IPS-18a (cell line): Measurements from ENCODE around the gene SDR9C7.
"Not testable (repeated sequence)": the region's sequence is repeated elsewhere in the genome, so short reads cannot be mapped to it uniquely, and the experiment has no call there.

Source experiments
- H3K27ac ChIP-seq: one replicate; pipeline ENCODE4 v1.5.1; 2013; ENCODE audit warnings: low read length
- H3K27me3 ChIP-seq: one replicate; pipeline ENCODE4 v1.6.1; 2013; ENCODE audit warnings: mild to moderate bottlenecking, low read length; ENCODE audit not compliant: control insufficient read depth, insufficient read depth
- H3K36me3 ChIP-seq: one replicate; pipeline ENCODE4 v1.6.1; 2013; ENCODE audit warnings: low read depth, low read length; ENCODE audit not compliant: control insufficient read depth
- H3K4me1 ChIP-seq: one replicate; pipeline ENCODE4 v1.6.1; 2013; ENCODE audit warnings: low read depth, low read length; ENCODE audit not compliant: control insufficient read depth
- H3K4me3 ChIP-seq: one replicate; pipeline ENCODE4 v1.5.1; 2013; ENCODE audit warnings: low read length
- H3K9ac ChIP-seq: one replicate; pipeline ENCODE4 v1.6.1; 2013; ENCODE audit warnings: mild to moderate bottlenecking, low read length, moderate library complexity
- H3K9me3 ChIP-seq: one replicate; pipeline ENCODE4 v1.6.1; 2013; ENCODE audit warnings: low read depth, low read length; ENCODE audit not compliant: control insufficient read depth

Gene SDR9C7

GRCh38 chr12:56905852-56906251 lies 28.4 kb downstream of the SDR9C7 start:
- no peak overlapping the region for H3K9ac ChIP-seq
- H3K36me3 ChIP-seq = no peaks in the 10 kb centered on the region
- H3K27ac ChIP-seq = no peak overlapping the region
- H3K4me1 ChIP-seq = no peaks in the 10 kb centered on the region
- peaks cover 18% of the 10 kb centered on the region for H3K9me3 ChIP-seq
- H3K27me3 ChIP-seq = no peaks in the 10 kb centered on the region
- no peak overlapping the region for H3K4me3 ChIP-seq

DNA sequence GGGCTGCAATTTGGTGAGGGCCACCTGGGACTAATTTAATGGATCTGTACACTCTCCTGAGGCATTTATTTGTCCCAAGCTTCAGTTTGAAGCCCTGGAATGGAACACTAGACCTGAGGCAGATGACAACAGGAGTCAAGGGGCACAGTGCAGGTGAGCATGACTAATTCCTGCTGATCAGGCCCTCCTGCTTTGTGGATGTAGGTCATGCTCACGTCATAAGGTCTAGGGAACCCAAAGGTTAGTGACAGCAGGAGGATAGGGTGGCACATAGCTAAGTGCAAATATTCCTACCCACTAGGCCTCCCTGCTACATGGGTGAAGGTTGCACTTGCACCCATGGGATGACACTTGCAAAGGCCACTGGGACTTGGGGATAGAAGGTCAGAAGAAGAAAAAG lies 30.8 kb downstream of the SDR9C7 start:
- Histone ChIP-seq H3K9me3 (no peaks in the 10 kb centered on the region), H3K27ac (no peak overlapping the region), H3K4me3 (no peak overlapping the region), H3K4me1 (no peaks in the 10 kb centered on the region), H3K36me3 (no peaks in the 10 kb centered on the region), H3K9ac (no peak overlapping the region), H3K27me3 (no peaks in the 10 kb centered on the region)

GRCh38 chr12:56901313-56901712 lies 32.9 kb downstream of the SDR9C7 start:
- H3K36me3 ChIP-seq, H3K9ac ChIP-seq, H3K27ac ChIP-seq, H3K9me3 ChIP-seq, H3K4me3 ChIP-seq, H3K4me1 ChIP-seq, H3K27me3 ChIP-seq: not testable (repeated sequence)

DNA sequence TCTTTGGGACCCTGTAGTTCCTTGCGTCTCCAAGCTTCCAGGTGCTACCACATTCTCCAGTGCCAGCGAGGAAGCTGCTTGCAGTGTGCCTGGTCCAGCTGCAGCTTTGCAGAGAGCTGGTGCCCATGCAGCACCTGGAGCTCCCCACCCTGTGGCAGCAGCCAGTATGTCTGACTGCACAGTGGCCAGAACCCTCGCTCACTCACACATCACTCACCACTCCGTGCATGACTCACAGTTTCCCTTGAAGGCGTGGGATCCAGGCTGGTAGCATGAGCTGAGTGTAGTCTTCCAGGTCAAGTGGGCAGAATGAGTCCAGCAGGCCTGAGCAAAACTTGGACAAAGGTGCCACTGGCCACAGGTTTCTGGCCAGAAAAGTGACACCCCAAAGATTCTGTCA lies 33.6 kb downstream of the SDR9C7 start:
- Histone ChIP-seq H3K27ac (no peak overlapping the region), H3K9me3 (no peaks in the 10 kb centered on the region), H3K36me3 (no peaks in the 10 kb centered on the region), H3K4me1 (no peaks in the 10 kb centered on the region), H3K27me3 (no peaks in the 10 kb centered on the region), H3K9ac (no peak overlapping the region), H3K4me3 (no peak overlapping the region)

- Histone ChIP-seq H3K36me3 (no peaks in the 10 kb centered on the region), H3K27me3 (no peaks in the 10 kb centered on the region), H3K9me3 (no peaks in the 10 kb centered on the region), H3K4me3 (no peak overlapping the region), H3K9ac (no peak overlapping the region), H3K27ac (no peak overlapping the region), H3K4me1 (no peaks in the 10 kb centered on the region)
These were observed 35.3 kb downstream of the SDR9C7 start for GRCh38 chr12:56898938-56899337.

DNA sequence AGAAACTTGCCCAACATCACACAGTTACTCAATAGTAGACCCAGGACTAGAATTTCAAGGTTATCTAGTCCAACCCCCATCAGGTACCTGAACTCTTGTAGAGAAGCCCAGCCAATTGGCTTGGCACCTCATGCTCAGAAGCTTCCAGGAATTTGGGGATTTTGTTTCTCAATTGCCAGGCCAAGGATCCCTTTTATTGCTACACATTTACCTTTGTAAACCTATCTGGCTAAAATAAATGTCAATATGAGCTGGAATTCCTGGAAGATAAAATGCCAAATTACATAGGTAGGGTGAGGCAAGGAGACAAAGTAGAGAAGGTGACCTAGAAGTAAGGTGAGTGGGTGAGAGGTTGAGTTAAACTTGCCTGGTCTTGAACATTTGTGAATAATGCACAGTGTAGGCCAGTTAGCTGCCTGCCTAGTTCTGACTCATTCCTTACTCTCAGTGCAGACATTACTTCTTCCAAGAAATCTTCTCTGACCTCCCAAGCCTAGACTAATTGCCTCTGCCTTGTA lies 36.3 kb downstream of the SDR9C7 start:
- no peaks in the 10 kb centered on the region for H3K36me3 ChIP-seq
- H3K9ac ChIP-seq = no peak overlapping the region
- no peak overlapping the region for H3K4me3 ChIP-seq
- no peaks in the 10 kb centered on the region for H3K27me3 ChIP-seq
- no peaks in the 10 kb centered on the region for H3K9me3 ChIP-seq
- H3K27ac ChIP-seq = no peak overlapping the region
- H3K4me1 ChIP-seq = no peaks in the 10 kb centered on the region

GRCh38 chr12:56896082-56896481 lies 38.1 kb downstream of the SDR9C7 start:
- H3K9ac ChIP-seq = no peak overlapping the region
- no peaks in the 10 kb centered on the region for H3K27me3 ChIP-seq
- H3K9me3 ChIP-seq = no peaks in the 10 kb centered on the region
- H3K4me1 ChIP-seq = no peaks in the 10 kb centered on the region
- no peaks in the 10 kb centered on the region for H3K36me3 ChIP-seq
- no peak overlapping the region for H3K27ac ChIP-seq
- no peak overlapping the region for H3K4me3 ChIP-seq

DNA sequence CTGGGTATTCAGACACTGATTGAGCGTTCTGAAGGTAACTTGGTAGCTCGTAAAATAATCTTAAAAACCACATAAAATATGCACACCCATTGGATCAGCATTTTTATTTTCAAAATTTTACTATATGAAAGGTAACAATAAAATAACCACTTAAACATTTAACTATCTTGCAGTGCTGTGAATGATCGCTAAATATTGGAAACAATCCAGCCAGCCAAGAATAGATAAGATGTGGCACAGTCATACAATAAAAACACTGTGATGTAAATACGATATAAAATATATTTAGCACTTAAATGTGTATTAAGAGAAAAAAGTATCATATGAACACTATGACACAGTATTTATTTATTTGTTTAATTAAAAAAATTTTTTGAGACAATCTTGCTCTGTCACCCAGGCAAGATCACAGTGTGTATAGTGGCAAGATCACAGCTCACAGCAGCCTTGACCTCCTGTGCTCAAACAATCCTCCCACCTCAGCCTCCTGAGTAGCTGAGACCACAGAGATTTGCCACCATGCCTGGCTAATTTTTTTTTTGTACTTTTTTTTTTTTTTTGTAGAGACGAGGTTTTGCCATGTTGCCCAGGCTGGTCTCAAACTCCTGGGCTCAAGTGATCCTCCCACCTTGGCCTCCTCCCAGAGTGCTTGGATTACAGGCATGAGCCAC lies 39.4 kb downstream of the SDR9C7 start:
- H3K27me3 ChIP-seq = no peaks in the 10 kb centered on the region
- H3K4me3 ChIP-seq = no peak overlapping the region
- H3K27ac ChIP-seq = no peak overlapping the region
- H3K4me1 ChIP-seq = no peaks in the 10 kb centered on the region
- H3K9me3 ChIP-seq = no peaks in the 10 kb centered on the region
- no peaks in the 10 kb centered on the region for H3K36me3 ChIP-seq
- H3K9ac ChIP-seq = no peak overlapping the region

DNA sequence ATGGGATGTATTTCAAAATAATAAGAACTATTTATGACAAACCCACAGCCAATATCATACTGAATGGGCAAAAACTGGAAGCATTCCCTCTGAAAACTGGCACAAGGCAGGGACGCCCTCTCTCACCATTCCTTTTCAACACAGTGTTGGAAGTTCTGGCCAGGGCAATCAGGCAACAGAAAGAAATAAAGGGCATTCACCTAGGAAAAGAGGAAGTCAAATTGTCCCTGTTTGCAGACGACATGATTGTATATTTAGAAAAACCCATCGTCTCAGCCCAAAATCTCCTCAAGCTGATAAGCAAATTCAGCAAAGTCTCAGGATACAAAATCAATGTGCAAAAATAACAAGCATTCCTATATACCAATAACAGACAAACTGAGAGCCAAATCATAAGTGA lies 42.3 kb downstream of the SDR9C7 start:
- not testable (repeated sequence) for H3K4me3 ChIP-seq, H3K27me3 ChIP-seq, H3K36me3 ChIP-seq, H3K4me1 ChIP-seq, H3K9me3 ChIP-seq, H3K9ac ChIP-seq, H3K27ac ChIP-seq

DNA sequence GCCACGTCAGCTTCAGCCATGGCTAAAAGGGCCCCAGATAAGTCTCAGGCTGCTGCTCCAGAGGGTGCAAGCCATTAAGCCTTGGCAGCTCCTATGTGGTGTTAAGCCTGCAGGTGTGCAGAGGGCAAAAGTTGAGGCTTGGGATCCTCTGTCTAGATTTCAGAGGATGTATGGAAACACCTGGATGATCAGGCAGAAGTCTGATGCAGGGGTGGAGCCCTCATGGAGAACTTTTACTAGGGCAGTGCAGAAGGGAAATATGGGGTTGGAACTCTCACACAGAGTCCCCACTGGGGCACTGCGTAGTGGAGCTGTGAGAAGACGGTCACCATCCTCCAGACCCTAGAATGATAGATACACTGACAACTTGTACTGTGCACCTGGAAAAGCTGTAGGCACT lies 47.9 kb downstream of the SDR9C7 start:
- no peaks in the 10 kb centered on the region for H3K4me1 ChIP-seq
- H3K36me3 ChIP-seq = no peaks in the 10 kb centered on the region
- no peak overlapping the region for H3K9ac ChIP-seq
- H3K4me3 ChIP-seq = no peak overlapping the region
- no peaks in the 10 kb centered on the region for H3K27me3 ChIP-seq
- no peak overlapping the region for H3K27ac ChIP-seq
- peaks cover 15% of the 10 kb centered on the region for H3K9me3 ChIP-seq

DNA sequence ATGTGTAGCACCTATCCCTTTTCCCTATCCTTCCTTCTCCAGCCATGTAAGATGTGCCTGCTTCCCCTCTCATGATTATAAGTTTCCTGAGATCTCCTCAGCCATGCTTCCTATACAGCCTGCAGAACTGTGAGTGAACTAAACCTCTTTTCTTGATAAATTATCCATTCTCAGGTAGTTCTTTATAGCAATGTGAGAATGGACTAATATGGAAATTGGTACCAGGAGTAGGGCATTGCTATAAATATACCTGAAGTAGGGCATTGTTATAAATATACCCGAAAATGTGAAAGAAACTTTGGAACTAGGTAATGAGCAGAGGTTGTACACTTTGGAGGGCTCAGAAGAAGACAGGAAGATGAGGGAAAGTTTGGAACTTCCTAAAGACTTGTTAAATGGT lies 48.9 kb downstream of the SDR9C7 start:
- Histone ChIP-seq H3K4me1 (no peaks in the 10 kb centered on the region), H3K9ac (no peak overlapping the region)

GRCh38 chr12:56884421-56884820 lies 49.8 kb downstream of the SDR9C7 start:
- Histone ChIP-seq H3K9me3 (peaks cover 18% of the 10 kb centered on the region), H3K4me1 (no peaks in the 10 kb centered on the region), H3K36me3 (no peaks in the 10 kb centered on the region), H3K9ac (no peak overlapping the region), H3K4me3 (no peak overlapping the region), H3K27me3 (no peaks in the 10 kb centered on the region), H3K27ac (no peak overlapping the region)

More for the DNA sequence above, 48.9 kb downstream of the SDR9C7 start:
- Histone ChIP-seq H3K9me3 (peaks cover 18% of the 10 kb centered on the region), H3K27ac (no peak overlapping the region), H3K36me3 (no peaks in the 10 kb centered on the region), H3K27me3 (no peaks in the 10 kb centered on the region), H3K4me3 (no peak overlapping the region)
